ENCODE measurements around the gene SIDT1.

SIDT1 gene

DNA sequence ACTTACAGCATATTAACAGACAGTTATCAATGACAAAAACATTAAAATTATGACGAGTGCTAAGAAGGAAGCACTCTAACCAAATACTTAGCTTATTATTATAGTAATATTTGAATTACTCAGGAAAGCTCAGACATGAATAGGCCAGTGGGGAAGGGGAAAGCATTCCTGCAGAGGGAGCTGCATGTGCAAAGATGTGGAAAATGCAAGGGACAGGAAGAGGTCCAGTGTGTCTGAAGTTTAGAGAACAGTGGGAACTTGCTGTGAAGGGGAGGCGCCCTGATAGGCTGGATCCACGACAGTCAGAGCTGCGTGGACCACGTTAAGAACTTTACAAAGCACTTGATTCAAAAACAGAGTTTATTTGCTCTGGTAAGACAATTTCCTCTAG is 16.2 kb upstream of the SIDT1 start:
- no peak overlapping the region for H3K4me2 ChIP-seq (ENCODE audit: low read length)
- H3K23ac ChIP-seq (ENCODE audit: low read length), result no peak overlapping the region
- no peak overlapping the region for H3K9ac ChIP-seq (ENCODE audit: low read length)
- peak overlapping the region; percentile 6 for H4K8ac ChIP-seq (ENCODE audit: low read depth, low read length)
- no peak overlapping the region for H3K4ac ChIP-seq (ENCODE audit: low read depth, low read length)
- no peak overlapping the region for H2BK5ac ChIP-seq (ENCODE audit: low read length)
- no peaks in the 10 kb centered on the region for H3K79me1 ChIP-seq (ENCODE audit: low read length)
- H2AK5ac ChIP-seq (ENCODE audit: low read length), result no peak overlapping the region
- H3K4me3 ChIP-seq (ENCODE audit: low read length), result no peak overlapping the region
- H3K36me3 ChIP-seq (ENCODE audit: control insufficient read depth, insufficient read depth, low read length), result no peaks in the 10 kb centered on the region
- no peak overlapping the region for H2BK15ac ChIP-seq (replicated peaks; ENCODE audit: low read depth)
- no peaks in the 10 kb centered on the region for H3K79me2 ChIP-seq (ENCODE audit: control insufficient read depth, insufficient read depth, low read length)
- H3K4me1 ChIP-seq (ENCODE audit: control insufficient read depth, low read depth, low read length), result peaks cover 2% of the 10 kb centered on the region
- DNase-seq, result no peak
- no peak overlapping the region for H2BK120ac ChIP-seq (ENCODE audit: low read depth, low read length)
- no CpG with 5 or more reads among the region's 5 CpGs for WGBS (ENCODE audit: extremely low coverage, insufficient coverage, low lambda C conversion rate)
- no peak overlapping the region for H4K5ac ChIP-seq (ENCODE audit: low read length)
- H3K27me3 ChIP-seq (ENCODE audit: insufficient read depth, low read length, poor library complexity), result no peaks in the 10 kb centered on the region
- H3K27ac ChIP-seq (ENCODE audit: low read depth, low read length), result no peak overlapping the region
- no peak overlapping the region for H3K56ac ChIP-seq (ENCODE audit: low read length)
- no peak overlapping the region for H3K18ac ChIP-seq (ENCODE audit: low read length)

DNA sequence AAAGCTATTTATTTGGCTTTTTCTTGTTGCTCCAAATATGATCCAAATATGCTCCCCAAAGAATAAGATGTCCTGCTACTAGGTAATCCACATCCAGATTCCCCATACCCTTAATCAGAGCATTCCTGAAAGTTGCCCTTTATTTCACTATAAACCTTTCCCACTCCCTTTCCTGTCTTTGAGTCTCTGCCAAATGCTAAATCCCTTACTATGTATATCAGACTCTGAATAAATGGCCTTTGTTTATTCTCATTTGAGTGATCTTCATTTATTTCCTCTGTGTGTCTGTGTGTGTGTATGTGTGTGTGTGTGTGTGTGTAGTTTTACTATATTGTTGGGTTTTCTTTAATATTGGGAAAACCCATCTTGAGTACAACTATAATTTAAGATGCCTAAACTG is 10.4 kb upstream of the SIDT1 start:
- H3K56ac ChIP-seq (ENCODE audit: low read length), result no peak overlapping the region
- H2AK5ac ChIP-seq (ENCODE audit: low read length), result no peak overlapping the region
- DNase-seq, result no peak
- H2BK15ac ChIP-seq (replicated peaks; ENCODE audit: low read depth), result no peak overlapping the region
- H3K36me3 ChIP-seq (ENCODE audit: control insufficient read depth, insufficient read depth, low read length), result no peaks in the 10 kb centered on the region
- no peaks in the 10 kb centered on the region for H3K27me3 ChIP-seq (ENCODE audit: insufficient read depth, low read length, poor library complexity)
- H3K4me1 ChIP-seq (ENCODE audit: control insufficient read depth, low read depth, low read length), result no peaks in the 10 kb centered on the region
- H4K8ac ChIP-seq (ENCODE audit: low read depth, low read length), result no peak overlapping the region
- H3K4me2 ChIP-seq (ENCODE audit: low read length), result no peak overlapping the region
- H3K79me1 ChIP-seq (ENCODE audit: low read length), result no peaks in the 10 kb centered on the region
- no peak overlapping the region for H3K9ac ChIP-seq (ENCODE audit: low read length)
- no peak overlapping the region for H4K5ac ChIP-seq (ENCODE audit: low read length)
- no peaks in the 10 kb centered on the region for H3K79me2 ChIP-seq (ENCODE audit: control insufficient read depth, insufficient read depth, low read length)
- H3K4ac ChIP-seq (ENCODE audit: low read depth, low read length), result no peak overlapping the region
- no peak overlapping the region for H3K4me3 ChIP-seq (ENCODE audit: low read length)
- H2BK120ac ChIP-seq (ENCODE audit: low read depth, low read length), result no peak overlapping the region
- H3K18ac ChIP-seq (ENCODE audit: low read length), result no peak overlapping the region
- H2BK5ac ChIP-seq (ENCODE audit: low read length), result no peak overlapping the region
- H3K23ac ChIP-seq (ENCODE audit: low read length), result no peak overlapping the region
- no peak overlapping the region for H3K27ac ChIP-seq (ENCODE audit: low read depth, low read length)

DNA sequence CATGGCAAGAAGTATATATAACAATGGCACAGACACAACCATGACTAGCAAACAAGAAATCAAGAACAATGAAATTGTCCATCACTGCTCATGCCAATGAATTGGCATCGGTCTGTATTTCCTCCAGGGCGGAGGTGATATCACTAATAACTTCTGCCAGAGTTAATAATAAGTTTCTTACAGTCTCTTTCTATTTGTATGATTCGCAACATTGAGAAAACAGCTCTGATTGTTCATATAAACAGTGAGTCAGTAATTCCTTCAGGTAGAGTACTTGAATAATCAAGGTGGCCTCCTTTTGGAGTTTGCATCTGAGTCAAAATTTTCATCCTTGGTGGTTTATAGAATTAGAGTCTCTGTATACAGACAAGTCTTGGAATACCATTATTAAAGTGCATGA is 9.1 kb upstream of the SIDT1 start:
- Histone ChIP-seq H4K8ac (ENCODE audit: low read depth, low read length) (no peak overlapping the region), H3K9ac (ENCODE audit: low read length) (no peak overlapping the region), H3K79me2 (ENCODE audit: control insufficient read depth, insufficient read depth, low read length) (no peaks in the 10 kb centered on the region), H3K4me3 (ENCODE audit: low read length) (no peak overlapping the region), H4K5ac (ENCODE audit: low read length) (no peak overlapping the region), H3K4me2 (ENCODE audit: low read length) (no peak overlapping the region), H3K56ac (ENCODE audit: low read length) (no peak overlapping the region), H3K23ac (ENCODE audit: low read length) (no peak overlapping the region), H2BK120ac (ENCODE audit: low read depth, low read length) (no peak overlapping the region), H2AK5ac (ENCODE audit: low read length) (no peak overlapping the region), H2BK5ac (ENCODE audit: low read length) (no peak overlapping the region), H3K18ac (ENCODE audit: low read length) (no peak overlapping the region), H3K27me3 (ENCODE audit: insufficient read depth, low read length, poor library complexity) (no peaks in the 10 kb centered on the region), H3K79me1 (ENCODE audit: low read length) (no peaks in the 10 kb centered on the region), H3K4ac (ENCODE audit: low read depth, low read length) (no peak overlapping the region), H3K4me1 (ENCODE audit: control insufficient read depth, low read depth, low read length) (no peaks in the 10 kb centered on the region), H3K27ac (ENCODE audit: low read depth, low read length) (no peak overlapping the region), H2BK15ac (replicated peaks; ENCODE audit: low read depth) (no peak overlapping the region), H3K36me3 (ENCODE audit: control insufficient read depth, insufficient read depth, low read length) (no peaks in the 10 kb centered on the region)
- DNase-seq, result no peak
- WGBS (ENCODE audit: extremely low coverage, insufficient coverage, low lambda C conversion rate), result no CpG with 5 or more reads among the region's 3 CpGs

GRCh38 chr3:113532698-113533533 is 561 bp downstream of the SIDT1 start:
- Histone ChIP-seq H3K9ac (ENCODE audit: low read length) (peak overlapping the region; percentile 35), H3K4me1 (ENCODE audit: control insufficient read depth, low read depth, low read length) (no peaks in the 10 kb centered on the region), H3K4ac (ENCODE audit: low read depth, low read length) (no peak overlapping the region), H3K18ac (ENCODE audit: low read length) (no peak overlapping the region), H3K79me2 (ENCODE audit: control insufficient read depth, insufficient read depth, low read length) (no peaks in the 10 kb centered on the region), H3K36me3 (ENCODE audit: control insufficient read depth, insufficient read depth, low read length) (no peaks in the 10 kb centered on the region), H4K8ac (ENCODE audit: low read depth, low read length) (no peak overlapping the region), H3K27me3 (ENCODE audit: insufficient read depth, low read length, poor library complexity) (peaks cover 30% of the 10 kb centered on the region), H3K4me2 (ENCODE audit: low read length) (peak overlapping the region; percentile 59), H2AK5ac (ENCODE audit: low read length) (no peak overlapping the region), H3K56ac (ENCODE audit: low read length) (peak overlapping the region; percentile 22), H2BK5ac (ENCODE audit: low read length) (no peak overlapping the region), H4K5ac (ENCODE audit: low read length) (no peak overlapping the region), H2BK120ac (ENCODE audit: low read depth, low read length) (no peak overlapping the region), H3K27ac (ENCODE audit: low read depth, low read length) (no peak overlapping the region), H3K79me1 (ENCODE audit: low read length) (no peaks in the 10 kb centered on the region), H2BK15ac (replicated peaks; ENCODE audit: low read depth) (no peak overlapping the region), H3K4me3 (ENCODE audit: low read length) (peak overlapping the region; percentile 5), H3K23ac (ENCODE audit: low read length) (peak overlapping the region; percentile 48)
- WGBS (ENCODE audit: extremely low coverage, insufficient coverage, low lambda C conversion rate), result no CpG with 5 or more reads among the region's 66 CpGs
- peak; percentile 26 for DNase-seq

- H3K56ac ChIP-seq (ENCODE audit: low read length), result peak overlapping the region; percentile 22
- H3K9ac ChIP-seq (ENCODE audit: low read length), result peak overlapping the region; percentile 35
- no peak overlapping the region for H2AK5ac ChIP-seq (ENCODE audit: low read length)
- H4K8ac ChIP-seq (ENCODE audit: low read depth, low read length), result no peak overlapping the region
- no peak overlapping the region for H3K4ac ChIP-seq (ENCODE audit: low read depth, low read length)
- H3K79me1 ChIP-seq (ENCODE audit: low read length), result no peaks in the 10 kb centered on the region
- H3K27me3 ChIP-seq (ENCODE audit: insufficient read depth, low read length, poor library complexity), result peaks cover 30% of the 10 kb centered on the region
- no peak overlapping the region for H2BK15ac ChIP-seq (replicated peaks; ENCODE audit: low read depth)
- no peaks in the 10 kb centered on the region for H3K36me3 ChIP-seq (ENCODE audit: control insufficient read depth, insufficient read depth, low read length)
- WGBS (ENCODE audit: extremely low coverage, insufficient coverage, low lambda C conversion rate), result no CpG with 5 or more reads among the region's 10 CpGs
- DNase-seq, result no peak
- H3K18ac ChIP-seq (ENCODE audit: low read length), result no peak overlapping the region
- peak overlapping the region; percentile 59 for H3K4me2 ChIP-seq (ENCODE audit: low read length)
- H3K27ac ChIP-seq (ENCODE audit: low read depth, low read length), result no peak overlapping the region
- no peak overlapping the region for H2BK120ac ChIP-seq (ENCODE audit: low read depth, low read length)
- H3K79me2 ChIP-seq (ENCODE audit: control insufficient read depth, insufficient read depth, low read length), result no peaks in the 10 kb centered on the region
- no peak overlapping the region for H3K23ac ChIP-seq (ENCODE audit: low read length)
- H3K4me1 ChIP-seq (ENCODE audit: control insufficient read depth, low read depth, low read length), result no peaks in the 10 kb centered on the region
- H2BK5ac ChIP-seq (ENCODE audit: low read length), result no peak overlapping the region
- no peak overlapping the region for H4K5ac ChIP-seq (ENCODE audit: low read length)
- H3K4me3 ChIP-seq (ENCODE audit: low read length), result no peak overlapping the region
These were observed 1.2 kb downstream of the SIDT1 start for GRCh38 chr3:113533534-113533892.

DNA sequence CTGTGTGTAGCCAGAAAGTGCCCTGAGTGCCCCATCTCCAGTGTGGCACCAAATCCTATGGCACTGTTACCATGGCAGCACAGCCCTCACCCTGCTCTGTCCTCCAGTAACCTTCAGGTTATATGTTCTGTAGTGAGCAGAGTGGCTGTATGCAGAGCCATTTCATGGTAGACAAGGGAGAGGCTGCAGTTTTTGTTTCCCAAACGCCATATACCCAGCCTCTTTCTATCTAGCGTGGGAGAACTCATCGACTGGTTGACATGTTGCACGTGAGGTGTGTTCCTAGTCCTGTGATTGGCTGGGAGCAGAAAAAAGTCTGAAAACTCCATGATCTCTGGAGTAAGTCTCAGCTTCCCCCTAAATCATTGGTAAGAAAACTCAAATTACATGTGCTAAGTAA is 2.0 kb downstream of the SIDT1 start:
- no CpG with 5 or more reads among the region's 4 CpGs for WGBS (ENCODE audit: extremely low coverage, insufficient coverage, low lambda C conversion rate)
- no peak overlapping the region for H2BK120ac ChIP-seq (ENCODE audit: low read depth, low read length)

More for the DNA sequence above, 2.0 kb downstream of the SIDT1 start:
- H3K36me3 ChIP-seq (ENCODE audit: control insufficient read depth, insufficient read depth, low read length), result no peaks in the 10 kb centered on the region
- no peak overlapping the region for H4K5ac ChIP-seq (ENCODE audit: low read length)
- H3K79me2 ChIP-seq (ENCODE audit: control insufficient read depth, insufficient read depth, low read length), result no peaks in the 10 kb centered on the region
- DNase-seq, result no peak
- no peak overlapping the region for H3K4me2 ChIP-seq (ENCODE audit: low read length)
- H3K23ac ChIP-seq (ENCODE audit: low read length), result no peak overlapping the region
- no peaks in the 10 kb centered on the region for H3K79me1 ChIP-seq (ENCODE audit: low read length)
- H2BK15ac ChIP-seq (replicated peaks; ENCODE audit: low read depth), result no peak overlapping the region
- no peak overlapping the region for H4K8ac ChIP-seq (ENCODE audit: low read depth, low read length)
- no peak overlapping the region for H3K56ac ChIP-seq (ENCODE audit: low read length)
- no peak overlapping the region for H3K18ac ChIP-seq (ENCODE audit: low read length)
- no peaks in the 10 kb centered on the region for H3K4me1 ChIP-seq (ENCODE audit: control insufficient read depth, low read depth, low read length)
- H2AK5ac ChIP-seq (ENCODE audit: low read length), result no peak overlapping the region
- H3K4ac ChIP-seq (ENCODE audit: low read depth, low read length), result no peak overlapping the region
- H3K27me3 ChIP-seq (ENCODE audit: insufficient read depth, low read length, poor library complexity), result peaks cover 30% of the 10 kb centered on the region
- H3K9ac ChIP-seq (ENCODE audit: low read length), result no peak overlapping the region
- H3K27ac ChIP-seq (ENCODE audit: low read depth, low read length), result no peak overlapping the region
- H3K4me3 ChIP-seq (ENCODE audit: low read length), result no peak overlapping the region
- no peak overlapping the region for H2BK5ac ChIP-seq (ENCODE audit: low read length)
